Left lung (tissue), 10 donors: ENCODE results near the gene DACH1. TPM values are rescaled to one million over a fixed set of nuclear protein-coding genes. Genes with fewer than 3 reads are reported as not detected.

Experiments used
- ATAC-seq: fragments of 200-7000 bp; cut with Tn5 transposase; one replicate; pipeline ENCODE4 v1.9.1; 2020; ENCODE audit warnings: moderate library complexity
- DNase-seq, 4 donors: peaks; one replicate each; pipeline ENCODE4 v3.0.0-alpha.2; 2013 to 2020
- H3K27ac ChIP-seq, 2 donors: fragments of 200-600 bp; sonication (generic) in 1 of 2; one replicate each; pipeline versions ENCODE4 v1.5.0 to v1.8.0; 2020 to 2021
- H3K27me3 ChIP-seq, 2 donors: fragments of 200-600 bp; sonication (generic) in 1 of 2; one replicate each; pipeline versions ENCODE4 v1.5.0 to v1.8.0; 2020 to 2021
- H3K36me3 ChIP-seq, 2 donors: fragments of 200-600 bp; sonication (generic) in 1 of 2; one replicate each; pipeline versions ENCODE4 v1.5.0 to v1.8.0; 2020 to 2021
- H3K4me1 ChIP-seq, 2 donors: fragments of 200-600 bp; one replicate each; pipeline ENCODE4 v1.8.0; 2021
- H3K4me3 ChIP-seq, 2 donors: fragments of 200-600 bp; sonication (generic) in 1 of 2; one replicate each; pipeline versions ENCODE4 v1.5.0 to v1.8.0; 2020 to 2021; ENCODE audit warnings: mild to moderate bottlenecking in 1 of 2
- H3K9me3 ChIP-seq, 2 donors: fragments of 200-600 bp; sonication (generic) in 1 of 2; one replicate each; pipeline versions ENCODE4 v1.5.0 to v1.8.0; 2020 to 2021
- CTCF ChIP-seq, 2 donors: fragments of 200-600 bp; sonication (generic) in 1 of 2; IDR thresholded peaks; one replicate each; pipeline versions ENCODE4 v1.5.0 to v1.8.0; 2021; ENCODE audit warnings: antibody characterized with exemption in 2 of 2
- intact Hi-C, 2 donors: fragments of 100-400 bp; cut with DNase I; formaldehyde crosslinking; loops; one replicate each; pipeline versions ENCODE4 v1.11.2 to v1.14.2; 2022
- polyA plus RNA-seq, 6 donors: library from polyadenylated mRNA; unstranded; fragments of 120-200 nt; gene quantifications; one replicate each; pipeline ENCODE4 v1.2.1, GENCODE V29; 2013; ENCODE audit not compliant: insufficient read length in 6 of 6
- total RNA-seq, 2 donors: library from RNA; stranded (reverse); fragmentation: NEBNext Ultra II Directional; extraction: Animal tissue kit (Norgen Biotek cat#: 25700); gene quantifications; one replicate each; pipeline ENCODE4 v1.2.1, GENCODE V29; 2021
- donor health status: DM: no; HTN: yes; CAD: no.
- donor health status: DM: no; HTN: no; CAD: no.

Gene DACH1
- total and polyA plus RNA-seq, 8 donors, result 4.6 to 47.5 (median 43.9) TPM

GRCh38 chr13:71417205-71417604 is 449.8 kb downstream of the DACH1 start:
- Histone ChIP-seq H3K9me3 (peaks cover 0 to 20% of the 10 kb centered on the region in 2 donors), H3K4me1 (no peaks in the 10 kb centered on the region)
- ATAC-seq, result no peak

GRCh38 chr13:71412231-71412630 is 454.8 kb downstream of the DACH1 start:
- H3K27me3 ChIP-seq, result no peaks in the 10 kb centered on the region
- no peaks in the 10 kb centered on the region for H3K4me1 ChIP-seq
- no peak overlapping the region for H3K4me3 ChIP-seq
- TF ChIP-seq CTCF (IDR thresholded peaks at IDR 0.05), result no peak
- ATAC-seq, result no peak
- H3K27ac ChIP-seq, result no peak overlapping the region
- intact Hi-C loops, result no loop called here
- H3K9me3 ChIP-seq, result peaks cover 0 to under 1% of the 10 kb centered on the region in 2 donors
- no peaks in the 10 kb centered on the region for H3K36me3 ChIP-seq
- DNase-seq, result no peak

More at GRCh38 chr13:71417205-71417604, 449.8 kb downstream of the DACH1 start:
- TF ChIP-seq CTCF (IDR thresholded peaks at IDR 0.05), result no peak
- H3K27me3 ChIP-seq, result no peaks in the 10 kb centered on the region
- H3K36me3 ChIP-seq, result no peaks in the 10 kb centered on the region
- DNase-seq, result no peak
- no peak overlapping the region for H3K27ac ChIP-seq
- no peak overlapping the region for H3K4me3 ChIP-seq
- intact Hi-C loops, result no loop called here

- Histone ChIP-seq H3K36me3 (no peaks in the 10 kb centered on the region), H3K4me1 (no peaks in the 10 kb centered on the region), H3K27ac (no peak overlapping the region), H3K4me3 (no peak overlapping the region), H3K27me3 (no peaks in the 10 kb centered on the region), H3K9me3 (no peaks in the 10 kb centered on the region)
- TF ChIP-seq CTCF (IDR thresholded peaks at IDR 0.05), result no peak
- intact Hi-C loops, result no loop called here
- DNase-seq (no peak), ATAC-seq (no peak)
Measured at GRCh38 chr13:71408416-71408815, 458.6 kb downstream of the DACH1 start.

- Histone ChIP-seq H3K36me3 (no peaks in the 10 kb centered on the region), H3K27ac (no peak overlapping the region), H3K4me1 (no peaks in the 10 kb centered on the region), H3K4me3 (no peak overlapping the region), H3K9me3 (no peaks in the 10 kb centered on the region), H3K27me3 (no peaks in the 10 kb centered on the region)
- no peak for ATAC-seq
- no peak for TF ChIP-seq CTCF (IDR thresholded peaks at IDR 0.05)
- intact Hi-C loops, result no loop called here
- no peak for DNase-seq
Measured at GRCh38 chr13:71399631-71400215, 467.3 kb downstream of the DACH1 start.

- Histone ChIP-seq H3K27me3 (no peaks in the 10 kb centered on the region), H3K36me3 (no peaks in the 10 kb centered on the region), H3K4me1 (no peaks in the 10 kb centered on the region), H3K9me3 (peaks cover 0 to 2% of the 10 kb centered on the region in 2 donors), H3K27ac (no peak overlapping the region), H3K4me3 (no peak overlapping the region)
- ATAC-seq (no peak), DNase-seq (no peak)
- intact Hi-C loops, result no loop called here
- no peak for TF ChIP-seq CTCF (IDR thresholded peaks at IDR 0.05)
Measured at GRCh38 chr13:71396149-71396548, 470.9 kb downstream of the DACH1 start.
